HCT116 (cell line): ENCODE results near the gene EXD3. TPM values are rescaled to one million over a fixed set of nuclear protein-coding genes. Genes with fewer than 3 reads are reported as not detected.

ENCODE experiments used
- ATAC-seq: fragments of 200-7000 bp; cut with Tn5 transposase; 2 replicates; pipeline ENCODE4 v1.9.1; 2020; ENCODE audit warnings: mild to moderate bottlenecking, moderate library complexity
- BruUV-seq: library from RNA; stranded (reverse); fragments of 400-500 nt; replicated peaks from 2 replicates; lab custom pipeline; 2021; lab: Mats Ljungman, UMichigan
- CTCF ChIA-PET: fragments of 300-600 bp; sonication (Branson Sonifier 250); formaldehyde crosslinking; loops from one replicate; lab custom pipeline; 2021; ENCODE audit warnings: antibody characterized with exemption; lab: Charles Lee
- POLR2A ChIA-PET: fragments of 300-600, 350-600 bp; sonication (Branson Sonifier 250); formaldehyde crosslinking; loops from one replicate; lab custom pipeline; 2021; ENCODE audit warnings: antibody characterized with exemption; lab: Charles Lee
- RAD21 ChIA-PET, 2 experiments: fragments of 300-600 bp; sonication (Branson Sonifier 250); formaldehyde crosslinking; loops; one replicate each; lab custom pipeline; 2023; ENCODE audit warnings: low total read pairs in 2 of 2; ENCODE audit not compliant: uncharacterized antibody in 2 of 2, unreplicated experiment in 2 of 2, low non-redundant PET in 1 of 2; lab: Charles Lee
- DNase-seq: peaks from one replicate; pipeline ENCODE4 v3.0.0-alpha.2; 2010; ENCODE audit warnings: low read depth, low spot score
- H2AFZ ChIP-seq: fragments of 200-600 bp; shearing (Covaris generic), sonication (generic); 2 replicates; pipeline ENCODE4 v1.6.1; 2017; ENCODE audit warnings: low read depth, mixed run types, mixed read lengths, antibody characterized with exemption, low read length; ENCODE audit not compliant: poor library complexity, severe bottlenecking
- H3K27ac ChIP-seq: 2 replicates; pipeline ENCODE4 v1.5.1; 2012; ENCODE audit warnings: low read depth, low read length
- H3K27me3 ChIP-seq: fragments of 200-600 bp; sonication (generic); 2 replicates; pipeline ENCODE4 v1.6.1; 2016; ENCODE audit warnings: mixed run types, low read length, mixed read lengths; ENCODE audit not compliant: insufficient read depth
- H3K36me3 ChIP-seq, 2 experiments: fragments of 200-500 bp in 1 of 2; fragments of 200-600 bp in 1 of 2; sonication (Bioruptor generic) in 1 of 2; sonication (generic) in 1 of 2; 2 replicates each; pipeline versions ENCODE4 v1.5.1 to v1.6.1; 2014 to 2016; ENCODE audit warnings: low read length in 2 of 2, inconsistent platforms in 1 of 2, mixed read lengths in 1 of 2, mixed run types in 1 of 2; ENCODE audit not compliant: insufficient read depth in 2 of 2, control insufficient read depth in 1 of 2
- H3K4me1 ChIP-seq, 2 experiments: fragments of 200-600 bp in 1 of 2; sonication (generic) in 1 of 2; 2 replicates each; pipeline versions ENCODE4 v1.5.1 to v1.6.1; 2012 to 2017; ENCODE audit warnings: low read length in 2 of 2, inconsistent platforms in 1 of 2, mild to moderate bottlenecking in 1 of 2, mixed read lengths in 1 of 2, mixed run types in 1 of 2, moderate library complexity in 1 of 2; ENCODE audit not compliant: insufficient read depth in 2 of 2, control insufficient read depth in 1 of 2
- H3K4me2 ChIP-seq: fragments of 200-600 bp; sonication (generic); 2 replicates; pipeline ENCODE4 v1.6.1; 2017; ENCODE audit warnings: mixed run types, low read length, mixed read lengths
- H3K4me3 ChIP-seq, 2 experiments: fragments of 200-600 bp in 1 of 2; sonication (generic) in 1 of 2; replicated peaks in 1 of 2; 2 replicates each; pipeline ENCODE4 v1.5.1; 2011 to 2016; ENCODE audit warnings: low read length in 2 of 2, control low read depth in 1 of 2, low read depth in 1 of 2, mild to moderate bottlenecking in 1 of 2, mixed read lengths in 1 of 2, mixed run types in 1 of 2
- H3K79me2 ChIP-seq: fragments of 200-600 bp; sonication (generic); 2 replicates; pipeline ENCODE4 v1.6.1; 2017; ENCODE audit warnings: mild to moderate bottlenecking, mixed run types, low read length, moderate library complexity, mixed read lengths; ENCODE audit not compliant: insufficient read depth
- H3K9ac ChIP-seq: fragments of 200-600 bp; sonication (generic); 2 replicates; pipeline ENCODE4 v1.6.1; 2016; ENCODE audit warnings: low read length, mixed read lengths
- H3K9me2 ChIP-seq: fragments of 200-600 bp; sonication (generic), shearing (Covaris generic); 2 replicates; pipeline ENCODE4 v1.6.1; 2017; ENCODE audit warnings: mixed run types, mild to moderate bottlenecking, moderate library complexity; ENCODE audit not compliant: insufficient read depth
- H3K9me3 ChIP-seq, 2 experiments: fragments of 200-500 bp in 1 of 2; fragments of 200-600 bp in 1 of 2; sonication (Bioruptor generic) in 1 of 2; sonication (generic) in 1 of 2; 2 replicates each; pipeline ENCODE4 v1.6.1; 2014 to 2017; ENCODE audit warnings: low read length in 2 of 2, mixed read lengths in 2 of 2, inconsistent platforms in 1 of 2, low read depth in 1 of 2, mild to moderate bottlenecking in 1 of 2, mixed run types in 1 of 2, moderate library complexity in 1 of 2; ENCODE audit not compliant: control insufficient read depth in 1 of 2, insufficient read depth in 1 of 2
- H4K20me1 ChIP-seq: fragments of 200-600 bp; sonication (generic), shearing (Covaris generic); 2 replicates; pipeline ENCODE4 v1.6.1; 2017; ENCODE audit warnings: mixed run types, mild to moderate bottlenecking, moderate library complexity; ENCODE audit not compliant: insufficient read depth
- CBX3 ChIP-seq: IDR thresholded peaks from 2 replicates; pipeline ENCODE4 v1.6.1; 2012; ENCODE audit warnings: low read depth
- JUND ChIP-seq: IDR thresholded peaks from 2 replicates; pipeline ENCODE4 v1.6.1; 2012
- SIN3A ChIP-seq: IDR thresholded peaks from 2 replicates; pipeline ENCODE4 v1.6.1; 2012; ENCODE audit warnings: low read depth
- SP1 ChIP-seq: IDR thresholded peaks from 2 replicates; pipeline ENCODE4 v1.6.1; 2012; ENCODE audit warnings: low read depth
- TCF7L2 ChIP-seq: IDR thresholded peaks from 2 replicates; pipeline ENCODE4 v1.7.0; 2011; ENCODE audit warnings: borderline replicate concordance, inconsistent platforms; ENCODE audit not compliant: insufficient read depth, insufficient read length; ENCODE audit errors: extremely low read depth
- YY1 ChIP-seq: IDR thresholded peaks from 2 replicates; pipeline ENCODE4 v1.6.1; 2011; ENCODE audit warnings: low read length, low read depth, moderate library complexity, mild to moderate bottlenecking; ENCODE audit not compliant: insufficient replicate concordance; ENCODE audit errors: extremely low read depth
- ZFX ChIP-seq: fragments of 450-650 bp; IDR thresholded peaks from 2 replicates; pipeline ENCODE4 v1.6.1; 2017
- ZNF274 ChIP-seq: fragments of 200-500 bp; sonication (Bioruptor generic); IDR thresholded peaks from 2 replicates; pipeline ENCODE4 v1.6.1; 2014; ENCODE audit warnings: mild to moderate bottlenecking, low read depth, low read length, inconsistent platforms
- intact Hi-C: fragments of 100-400 bp; cut with micrococcal nuclease; formaldehyde crosslinking; loops from 2 replicates; pipeline ENCODE4 v1.10.0; 2022
- total RNA-seq: library from RNA; stranded (reverse); gene quantifications from one replicate; pipeline ENCODE4 v1.2.1, GENCODE V29; 2021; ENCODE audit not compliant: unreplicated experiment
- TF ChIP-seq, protein P1 (sequence below): IDR thresholded peaks from 2 replicates; pipeline ENCODE4 v1.6.1; 2012
- TF ChIP-seq, protein P2 (sequence below): IDR thresholded peaks from 2 replicates; pipeline ENCODE4 v1.6.1; 2011; ENCODE audit warnings: mild to moderate bottlenecking, low read length, moderate library complexity; ENCODE audit not compliant: insufficient replicate concordance; ENCODE audit errors: extremely low read depth
- TF ChIP-seq, protein P3 (sequence below): IDR thresholded peaks from 2 replicates; pipeline ENCODE4 v1.6.1; 2012; ENCODE audit warnings: low read depth

EXD3 gene
- total RNA-seq, 1 experiment from 2014 or later: 25.4 TPM

DNA sequence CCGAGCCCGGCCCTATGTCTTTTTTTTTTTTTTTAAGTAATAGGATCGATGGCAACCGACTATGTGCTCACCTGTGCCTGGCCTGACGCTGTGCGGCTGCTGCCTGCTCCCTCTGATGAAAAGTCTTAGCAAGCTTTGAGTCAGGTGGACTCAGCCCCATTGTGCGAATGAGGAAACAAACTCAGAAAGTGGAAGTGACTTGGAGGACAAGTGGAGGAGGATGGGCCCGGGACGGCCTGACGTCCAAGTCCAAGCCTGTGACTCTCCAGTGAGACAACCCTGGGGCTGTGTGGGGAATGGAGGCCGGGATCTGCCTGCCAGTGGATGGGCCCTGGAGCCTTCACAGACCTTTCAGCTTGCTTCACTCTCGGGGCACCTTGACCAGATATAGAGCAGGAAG is 57.9 kb downstream of the EXD3 start:
- no peak overlapping the region for H3K9ac ChIP-seq
- H3K27me3 ChIP-seq: no peaks in the 10 kb centered on the region
- RAD21 ChIA-PET: no interaction called here
- ATAC-seq (no peak), DNase-seq (no peak)
- no peak overlapping the region for H2AFZ ChIP-seq
- no peaks in the 10 kb centered on the region for H3K4me1 ChIP-seq
- H3K4me3 ChIP-seq: no peak overlapping the region
- BruUV-seq: no TSS peak
- no peaks in the 10 kb centered on the region for H3K36me3 ChIP-seq
- H3K4me2 ChIP-seq: no peak overlapping the region
- no peaks in the 10 kb centered on the region for H3K79me2 ChIP-seq
- intact Hi-C loops: no loop called here
- H3K27ac ChIP-seq: no peak overlapping the region
- POLR2A ChIA-PET: no interaction called here
- CTCF ChIA-PET: no interaction called here
- no peaks in the 10 kb centered on the region for H3K9me3 ChIP-seq
- TF ChIP-seq, protein P1, sequence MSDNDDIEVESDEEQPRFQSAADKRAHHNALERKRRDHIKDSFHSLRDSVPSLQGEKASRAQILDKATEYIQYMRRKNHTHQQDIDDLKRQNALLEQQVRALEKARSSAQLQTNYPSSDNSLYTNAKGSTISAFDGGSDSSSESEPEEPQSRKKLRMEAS: no peak
- no peak for TF ChIP-seq ZFX
- TF ChIP-seq SIN3A: no peak
- TF ChIP-seq, protein P2, sequence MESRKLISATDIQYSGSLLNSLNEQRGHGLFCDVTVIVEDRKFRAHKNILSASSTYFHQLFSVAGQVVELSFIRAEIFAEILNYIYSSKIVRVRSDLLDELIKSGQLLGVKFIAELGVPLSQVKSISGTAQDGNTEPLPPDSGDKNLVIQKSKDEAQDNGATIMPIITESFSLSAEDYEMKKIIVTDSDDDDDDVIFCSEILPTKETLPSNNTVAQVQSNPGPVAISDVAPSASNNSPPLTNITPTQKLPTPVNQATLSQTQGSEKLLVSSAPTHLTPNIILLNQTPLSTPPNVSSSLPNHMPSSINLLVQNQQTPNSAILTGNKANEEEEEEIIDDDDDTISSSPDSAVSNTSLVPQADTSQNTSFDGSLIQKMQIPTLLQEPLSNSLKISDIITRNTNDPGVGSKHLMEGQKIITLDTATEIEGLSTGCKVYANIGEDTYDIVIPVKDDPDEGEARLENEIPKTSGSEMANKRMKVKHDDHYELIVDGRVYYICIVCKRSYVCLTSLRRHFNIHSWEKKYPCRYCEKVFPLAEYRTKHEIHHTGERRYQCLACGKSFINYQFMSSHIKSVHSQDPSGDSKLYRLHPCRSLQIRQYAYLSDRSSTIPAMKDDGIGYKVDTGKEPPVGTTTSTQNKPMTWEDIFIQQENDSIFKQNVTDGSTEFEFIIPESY: no peak
- no peak for TF ChIP-seq SP1
- no peak for TF ChIP-seq ZNF274
- no peak for TF ChIP-seq YY1
- H3K9me2 ChIP-seq: no peaks in the 10 kb centered on the region
- no peaks in the 10 kb centered on the region for H4K20me1 ChIP-seq

DNA sequence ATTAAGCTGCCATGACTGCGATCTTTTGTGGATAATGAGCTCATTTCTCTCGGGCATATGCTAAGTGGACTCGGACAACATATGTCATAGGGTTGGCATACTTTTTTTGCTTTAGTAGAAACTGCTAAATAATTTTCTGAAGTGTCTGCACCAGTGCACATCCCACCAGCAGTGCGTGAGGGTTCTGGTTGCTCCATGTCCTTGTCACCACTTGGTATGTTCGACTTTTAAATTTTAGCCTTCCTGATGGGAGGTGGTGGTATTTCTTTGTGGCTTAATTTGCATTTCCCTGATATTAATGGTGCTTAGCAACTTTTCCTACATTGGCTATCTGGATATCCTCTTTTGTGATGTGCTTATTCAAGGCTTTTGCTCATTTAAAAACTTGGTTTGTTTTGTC is 63.1 kb downstream of the EXD3 start:
- Histone ChIP-seq H3K9me3 (peaks cover 8 to 10% of the 10 kb centered on the region in 2 experiments; a peak in 3 of 4 replicates), H4K20me1 (no peaks in the 10 kb centered on the region), H2AFZ (no peak overlapping the region), H3K9me2 (no peaks in the 10 kb centered on the region), H3K4me1 (no peaks in the 10 kb centered on the region), H3K4me2 (no peak overlapping the region), H3K27me3 (no peaks in the 10 kb centered on the region), H3K27ac (no peak overlapping the region), H3K4me3 (no peak overlapping the region), H3K9ac (no peak overlapping the region), H3K36me3 (no peaks in the 10 kb centered on the region), H3K79me2 (no peaks in the 10 kb centered on the region)
- ATAC-seq (no peak), DNase-seq (no peak)
- no TSS peak for BruUV-seq
- RAD21 ChIA-PET: no interaction called here
- intact Hi-C loops: no loop called here
- CTCF ChIA-PET: no interaction called here
- POLR2A ChIA-PET: no interaction called here
- no peak for TF ChIP-seq ZNF274
- no peak for TF ChIP-seq TCF7L2
- TF ChIP-seq, protein P2: no peak
- TF ChIP-seq, protein P3, sequence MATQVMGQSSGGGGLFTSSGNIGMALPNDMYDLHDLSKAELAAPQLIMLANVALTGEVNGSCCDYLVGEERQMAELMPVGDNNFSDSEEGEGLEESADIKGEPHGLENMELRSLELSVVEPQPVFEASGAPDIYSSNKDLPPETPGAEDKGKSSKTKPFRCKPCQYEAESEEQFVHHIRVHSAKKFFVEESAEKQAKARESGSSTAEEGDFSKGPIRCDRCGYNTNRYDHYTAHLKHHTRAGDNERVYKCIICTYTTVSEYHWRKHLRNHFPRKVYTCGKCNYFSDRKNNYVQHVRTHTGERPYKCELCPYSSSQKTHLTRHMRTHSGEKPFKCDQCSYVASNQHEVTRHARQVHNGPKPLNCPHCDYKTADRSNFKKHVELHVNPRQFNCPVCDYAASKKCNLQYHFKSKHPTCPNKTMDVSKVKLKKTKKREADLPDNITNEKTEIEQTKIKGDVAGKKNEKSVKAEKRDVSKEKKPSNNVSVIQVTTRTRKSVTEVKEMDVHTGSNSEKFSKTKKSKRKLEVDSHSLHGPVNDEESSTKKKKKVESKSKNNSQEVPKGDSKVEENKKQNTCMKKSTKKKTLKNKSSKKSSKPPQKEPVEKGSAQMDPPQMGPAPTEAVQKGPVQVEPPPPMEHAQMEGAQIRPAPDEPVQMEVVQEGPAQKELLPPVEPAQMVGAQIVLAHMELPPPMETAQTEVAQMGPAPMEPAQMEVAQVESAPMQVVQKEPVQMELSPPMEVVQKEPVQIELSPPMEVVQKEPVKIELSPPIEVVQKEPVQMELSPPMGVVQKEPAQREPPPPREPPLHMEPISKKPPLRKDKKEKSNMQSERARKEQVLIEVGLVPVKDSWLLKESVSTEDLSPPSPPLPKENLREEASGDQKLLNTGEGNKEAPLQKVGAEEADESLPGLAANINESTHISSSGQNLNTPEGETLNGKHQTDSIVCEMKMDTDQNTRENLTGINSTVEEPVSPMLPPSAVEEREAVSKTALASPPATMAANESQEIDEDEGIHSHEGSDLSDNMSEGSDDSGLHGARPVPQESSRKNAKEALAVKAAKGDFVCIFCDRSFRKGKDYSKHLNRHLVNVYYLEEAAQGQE: no peak
- no peak for TF ChIP-seq SIN3A
- TF ChIP-seq JUND: no peak
- TF ChIP-seq SP1: no peak
- TF ChIP-seq CBX3: no peak
- TF ChIP-seq, protein P1: no peak
